ENCODE results near the gene MRGPRG.

MRGPRG gene

DNA sequence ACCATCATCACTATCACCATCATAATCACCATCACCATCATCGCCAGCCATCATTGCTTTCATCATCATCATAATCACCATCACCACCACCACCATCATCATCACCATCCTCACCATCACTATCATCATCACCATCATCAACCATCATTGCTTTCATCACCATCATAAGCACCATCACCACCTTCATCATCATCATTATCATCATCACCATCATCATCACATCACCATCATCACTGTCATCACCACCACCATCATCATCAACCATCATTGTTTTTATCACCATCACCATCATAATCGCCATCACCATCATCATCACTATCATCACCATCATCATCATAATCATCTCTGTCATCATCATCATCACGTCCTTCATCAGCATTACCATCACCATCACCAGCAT is 44.2 kb downstream of the MRGPRG start:
- Histone ChIP-seq H3K4me1 (ENCODE audit: insufficient read depth, low read length, poor library complexity, severe bottlenecking) (no peaks in the 10 kb centered on the region), H3F3A (ENCODE audit: low read depth) (no peaks in the 10 kb centered on the region), H3K79me2 (ENCODE audit: insufficient read depth, low read length) (no peaks in the 10 kb centered on the region), H3K36me3 (ENCODE audit: insufficient read depth, low read length) (no peaks in the 10 kb centered on the region), H3K27me3 (ENCODE audit: insufficient read depth, low read length, poor library complexity, severe bottlenecking) (no peaks in the 10 kb centered on the region), H3K4me2 (ENCODE audit: low read depth, low read length, poor library complexity, severe bottlenecking) (no peak overlapping the region), H2AFZ (ENCODE audit: low read length) (no peak overlapping the region), H3K9me2 (replicated peaks; ENCODE audit: low read depth, low read length) (no peaks in the 10 kb centered on the region), H3K4me3 (ENCODE audit: low read length, poor library complexity, severe bottlenecking) (no peak overlapping the region), H4K20me1 (ENCODE audit: insufficient read depth, low read length, poor library complexity, severe bottlenecking) (no peaks in the 10 kb centered on the region), H3K9ac (ENCODE audit: low read depth, low read length, poor library complexity, severe bottlenecking) (no peak overlapping the region), H3K9me3 (ENCODE audit: insufficient read depth, low read depth, low read length) (peaks cover 7% of the 10 kb centered on the region; the same call in 1 of the 2 replicates)
- TF ChIP-seq EZH2phosphoT487 (IDR thresholded peaks at IDR 0.05; ENCODE audit: borderline replicate concordance) (no peak), CTCF (conservative IDR thresholded peaks at IDR 0.05; ENCODE audit: low read length) (no peak)

- Histone ChIP-seq H3K9me3 (ENCODE audit: insufficient read depth, low read depth, low read length) (peaks cover 7% of the 10 kb centered on the region; the same call in 1 of the 2 replicates), H3K9ac (ENCODE audit: low read depth, low read length, poor library complexity, severe bottlenecking) (no peak overlapping the region), H3K4me3 (ENCODE audit: low read length, poor library complexity, severe bottlenecking) (no peak overlapping the region), H2AFZ (ENCODE audit: low read length) (no peak overlapping the region), H3K9me2 (replicated peaks; ENCODE audit: low read depth, low read length) (no peaks in the 10 kb centered on the region), H3K27me3 (ENCODE audit: insufficient read depth, low read length, poor library complexity, severe bottlenecking) (no peaks in the 10 kb centered on the region), H4K20me1 (ENCODE audit: insufficient read depth, low read length, poor library complexity, severe bottlenecking) (no peaks in the 10 kb centered on the region), H3F3A (ENCODE audit: low read depth) (no peaks in the 10 kb centered on the region), H3K4me1 (ENCODE audit: insufficient read depth, low read length, poor library complexity, severe bottlenecking) (peaks cover 3% of the 10 kb centered on the region), H3K79me2 (ENCODE audit: insufficient read depth, low read length) (no peaks in the 10 kb centered on the region), H3K36me3 (ENCODE audit: insufficient read depth, low read length) (no peaks in the 10 kb centered on the region), H3K4me2 (ENCODE audit: low read depth, low read length, poor library complexity, severe bottlenecking) (no peak overlapping the region)
- TF ChIP-seq EZH2phosphoT487 (IDR thresholded peaks at IDR 0.05; ENCODE audit: borderline replicate concordance) (no peak), CTCF (conservative IDR thresholded peaks at IDR 0.05; ENCODE audit: low read length) (no peak)
These were observed 44.8 kb downstream of the MRGPRG start for GRCh38 chr11:3173795-3174194.

DNA sequence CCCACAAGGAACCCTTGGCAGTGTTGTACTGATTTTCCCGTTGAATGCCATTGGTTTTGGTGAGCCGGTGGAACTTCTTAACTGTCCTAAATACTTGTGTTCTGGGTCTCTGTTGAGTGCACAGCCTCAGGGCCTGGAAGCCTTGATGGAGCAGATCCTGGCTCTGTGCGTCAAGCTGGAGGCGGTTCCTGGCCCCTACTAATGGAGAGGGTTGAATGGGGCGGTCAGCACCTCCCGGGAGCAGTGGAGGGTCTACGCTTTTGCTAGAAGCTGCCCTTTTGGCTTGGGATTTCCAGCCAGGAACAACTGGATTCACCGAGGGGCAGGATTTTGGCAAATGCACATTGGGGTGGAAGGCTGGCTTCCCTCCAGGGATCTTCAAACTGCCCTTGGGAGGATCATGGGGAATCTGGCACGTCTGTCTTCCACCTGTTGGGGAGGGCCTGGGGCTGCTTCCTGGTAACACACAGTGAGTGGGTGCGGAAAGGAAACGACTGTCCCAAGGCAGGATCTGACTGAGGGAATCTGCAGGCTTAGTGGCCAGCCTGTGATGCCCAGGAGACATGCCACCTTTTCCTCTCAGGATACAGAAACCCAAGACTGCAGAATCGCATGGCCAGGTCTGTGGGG is 46.6 kb downstream of the MRGPRG start:
- no peak overlapping the region for H3K9ac ChIP-seq (ENCODE audit: low read depth, low read length, poor library complexity, severe bottlenecking)
- TF ChIP-seq CTCF (conservative IDR thresholded peaks at IDR 0.05; ENCODE audit: low read length) (no peak), EZH2phosphoT487 (IDR thresholded peaks at IDR 0.05; ENCODE audit: borderline replicate concordance) (no peak)
- H4K20me1 ChIP-seq (ENCODE audit: insufficient read depth, low read length, poor library complexity, severe bottlenecking), result no peaks in the 10 kb centered on the region
- H3K79me2 ChIP-seq (ENCODE audit: insufficient read depth, low read length), result no peaks in the 10 kb centered on the region
- peaks cover 7% of the 10 kb centered on the region; the same call in 1 of the 2 replicates for H3K9me3 ChIP-seq (ENCODE audit: insufficient read depth, low read depth, low read length)
- H3K4me2 ChIP-seq (ENCODE audit: low read depth, low read length, poor library complexity, severe bottlenecking), result no peak overlapping the region
- peaks cover 3% of the 10 kb centered on the region for H3K4me1 ChIP-seq (ENCODE audit: insufficient read depth, low read length, poor library complexity, severe bottlenecking)
- no peaks in the 10 kb centered on the region for H3K27me3 ChIP-seq (ENCODE audit: insufficient read depth, low read length, poor library complexity, severe bottlenecking)
- no peaks in the 10 kb centered on the region for H3F3A ChIP-seq (ENCODE audit: low read depth)
- H3K36me3 ChIP-seq (ENCODE audit: insufficient read depth, low read length), result no peaks in the 10 kb centered on the region
- H3K4me3 ChIP-seq (ENCODE audit: low read length, poor library complexity, severe bottlenecking), result no peak overlapping the region
- no peak overlapping the region for H2AFZ ChIP-seq (ENCODE audit: low read length)
- H3K9me2 ChIP-seq (replicated peaks; ENCODE audit: low read depth, low read length), result no peaks in the 10 kb centered on the region

All from Loucy (cell line).